Measurements from ENCODE around the gene INPP5D. TPM values are rescaled to one million over a fixed set of nuclear protein-coding genes. Genes with fewer than 3 reads are reported as not detected.

The INPP5D gene
- total and polyA plus RNA-seq, 2 of the 13 experiments (the other 11 are each of a cell fraction or from before 2014, with no cell fraction given) = 16.7 to 18.0 TPM

DNA sequence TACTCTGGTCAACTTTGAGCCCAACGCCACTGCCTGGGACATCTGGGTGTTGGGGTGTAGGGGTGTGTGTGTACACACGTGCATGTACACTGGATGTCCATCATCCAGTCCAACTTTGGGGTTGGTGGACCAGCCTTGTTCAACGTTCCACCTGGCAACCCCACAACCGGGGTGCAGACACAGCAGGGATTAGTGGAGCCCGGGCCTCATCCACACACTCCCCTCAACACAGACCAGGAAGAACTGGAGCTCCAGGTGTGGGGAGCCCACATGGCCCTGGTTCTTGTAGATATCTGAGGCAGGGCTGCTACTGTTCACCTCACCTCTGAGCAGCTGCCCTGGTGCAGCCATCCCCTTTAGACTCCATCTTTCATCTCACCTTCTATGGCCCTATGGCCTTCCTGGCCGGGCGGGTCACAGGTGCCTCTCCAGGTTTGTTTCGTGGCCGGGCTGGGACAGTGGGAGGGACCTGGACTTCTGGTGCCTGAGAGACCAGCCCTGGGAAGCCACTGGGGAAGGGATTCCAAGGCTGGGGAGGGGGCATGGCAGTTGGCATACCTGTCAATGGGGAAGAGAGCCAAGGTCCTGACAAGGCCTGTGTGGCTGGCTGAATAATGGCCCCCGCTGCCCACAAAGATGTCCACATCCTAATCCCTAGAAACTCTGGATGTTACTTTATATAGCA is 20.2 kb upstream of the INPP5D start:
- Histone ChIP-seq H3K27me3 (ENCODE audit: control insufficient read depth in 1 of 2, insufficient read depth in 2 of 2, low read length in 2 of 2) (peaks cover 3 to 48% of the 10 kb centered on the region in 2 experiments; a peak in 4 of 5 replicates), H2AFZ (ENCODE audit: low read length) (no peak overlapping the region), H4K20me1 (ENCODE audit: insufficient read depth, low read length) (no peaks in the 10 kb centered on the region), H3K9me3 (ENCODE audit: low read length) (no peaks in the 10 kb centered on the region), H3K79me2 (ENCODE audit: insufficient read depth, low read length) (no peaks in the 10 kb centered on the region), H3K4me3 (replicated peaks in 1 of 3; ENCODE audit: insufficient read depth in 1 of 3, low read depth in 2 of 3, low read length in 3 of 3) (no peak overlapping the region), H3K27ac (ENCODE audit: extremely low read length, insufficient read depth, low read length) (no peak overlapping the region), H3K4me2 (ENCODE audit: low read depth, low read length) (no peak overlapping the region), H3K4me1 (ENCODE audit: insufficient read depth, low read length) (0 out of 2 replicates have a peak, but pooled peaks cover 7% of the 10 kb centered on the region), H3K9ac (ENCODE audit: insufficient read depth, low read depth, low read length) (no peak overlapping the region), H3K36me3 (replicated peaks in 1 of 2; ENCODE audit: control insufficient read depth in 1 of 2, insufficient read depth in 2 of 2, low read length in 2 of 2) (no peaks in the 10 kb centered on the region)
- DNase-seq (ENCODE audit: low spot score) (no peak), ATAC-seq (no peak; the same call in 2 of the 3 replicates), FAIRE-seq (no peak)
- no TSS peak for BruUV-seq (replicated peaks)
- intact Hi-C loops (cut with micrococcal nuclease; ENCODE audit: unreplicated experiment) = no loop called here
- in situ Hi-C loops (cut with HindIII; ENCODE audit: extremely low pct_ligation_motif_present, low pct_unique_long_range_greater_than_20kb) = no loop called here
- CTCF ChIA-PET (ENCODE audit: low intra/inter-chr PET ratio, low total read pairs) = no interaction called here
- POLR2A ChIA-PET = no interaction called here
- WGBS (ENCODE audit: low lambda C conversion rate) = 41% methylated on average over 10 of the region's 10 CpGs
- TF ChIP-seq, protein P1, sequence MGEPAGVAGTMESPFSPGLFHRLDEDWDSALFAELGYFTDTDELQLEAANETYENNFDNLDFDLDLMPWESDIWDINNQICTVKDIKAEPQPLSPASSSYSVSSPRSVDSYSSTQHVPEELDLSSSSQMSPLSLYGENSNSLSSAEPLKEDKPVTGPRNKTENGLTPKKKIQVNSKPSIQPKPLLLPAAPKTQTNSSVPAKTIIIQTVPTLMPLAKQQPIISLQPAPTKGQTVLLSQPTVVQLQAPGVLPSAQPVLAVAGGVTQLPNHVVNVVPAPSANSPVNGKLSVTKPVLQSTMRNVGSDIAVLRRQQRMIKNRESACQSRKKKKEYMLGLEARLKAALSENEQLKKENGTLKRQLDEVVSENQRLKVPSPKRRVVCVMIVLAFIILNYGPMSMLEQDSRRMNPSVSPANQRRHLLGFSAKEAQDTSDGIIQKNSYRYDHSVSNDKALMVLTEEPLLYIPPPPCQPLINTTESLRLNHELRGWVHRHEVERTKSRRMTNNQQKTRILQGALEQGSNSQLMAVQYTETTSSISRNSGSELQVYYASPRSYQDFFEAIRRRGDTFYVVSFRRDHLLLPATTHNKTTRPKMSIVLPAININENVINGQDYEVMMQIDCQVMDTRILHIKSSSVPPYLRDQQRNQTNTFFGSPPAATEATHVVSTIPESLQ (CRISPR knock-in tag; conservative IDR thresholded peaks at IDR 0.05) = no peak
- TF ChIP-seq, protein P2, sequence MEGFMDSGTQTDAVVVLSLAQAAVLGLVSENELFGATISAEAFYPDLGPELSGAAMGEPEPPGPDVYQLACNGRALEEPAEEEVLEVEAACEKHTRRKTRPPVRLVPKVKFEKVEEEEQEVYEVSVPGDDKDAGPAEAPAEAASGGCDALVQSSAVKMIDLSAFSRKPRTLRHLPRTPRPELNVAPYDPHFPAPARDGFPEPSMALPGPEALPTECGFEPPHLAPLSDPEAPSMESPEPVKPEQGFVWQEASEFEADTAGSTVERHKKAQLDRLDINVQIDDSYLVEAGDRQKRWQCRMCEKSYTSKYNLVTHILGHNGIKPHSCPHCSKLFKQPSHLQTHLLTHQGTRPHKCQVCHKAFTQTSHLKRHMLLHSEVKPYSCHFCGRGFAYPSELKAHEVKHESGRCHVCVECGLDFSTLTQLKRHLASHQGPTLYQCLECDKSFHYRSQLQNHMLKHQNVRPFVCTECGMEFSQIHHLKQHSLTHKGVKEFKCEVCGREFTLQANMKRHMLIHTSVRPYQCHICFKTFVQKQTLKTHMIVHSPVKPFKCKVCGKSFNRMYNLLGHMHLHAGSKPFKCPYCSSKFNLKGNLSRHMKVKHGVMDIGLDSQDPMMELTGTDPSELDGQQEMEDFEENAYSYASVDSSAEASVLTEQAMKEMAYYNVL (CRISPR knock-in tag; IDR thresholded peaks at IDR 0.05; ENCODE audit: borderline replicate concordance) = no peak
- TF ChIP-seq HMG20A (CRISPR knock-in tag; IDR thresholded peaks at IDR 0.05; ENCODE audit: borderline replicate concordance) (no peak), ZNF441 (CRISPR knock-in tag; IDR thresholded peaks at IDR 0.05; ENCODE audit: borderline replicate concordance) (no peak), KLF15 (CRISPR knock-in tag; IDR thresholded peaks at IDR 0.05; ENCODE audit: borderline replicate concordance) (no peak), RBM22 (optimal IDR thresholded peaks at IDR 0.05; ENCODE audit: low read length) (no peak), SKI (IDR thresholded peaks at IDR 0.05; ENCODE audit: partially characterized antibody) (no peak), U2AF2 (IDR thresholded peaks at IDR 0.05; ENCODE audit: low read depth, low read length) (no peak), ZFP36 (IDR thresholded peaks at IDR 0.05; ENCODE audit: borderline replicate concordance, low read depth, low read length, partially characterized antibody) (no peak), SMARCC2 (IDR thresholded peaks at IDR 0.05) (no peak), EEA1 (CRISPR knock-in tag; IDR thresholded peaks at IDR 0.05; ENCODE audit: borderline replicate concordance) (no peak), ZNF350 (CRISPR knock-in tag; IDR thresholded peaks at IDR 0.05; ENCODE audit: borderline replicate concordance, low read depth) (no peak), ZNF468 (CRISPR knock-in tag; IDR thresholded peaks at IDR 0.05) (no peak), ZSCAN31 (CRISPR knock-in tag; IDR thresholded peaks at IDR 0.05; ENCODE audit: low read depth) (no peak), RBFOX2 (IDR thresholded peaks at IDR 0.05; ENCODE audit: low read depth, low read length) (no peak), ZNF180 (CRISPR knock-in tag; IDR thresholded peaks at IDR 0.05; ENCODE audit: borderline replicate concordance, low read depth) (no peak)
- TF ChIP-seq, protein P3, sequence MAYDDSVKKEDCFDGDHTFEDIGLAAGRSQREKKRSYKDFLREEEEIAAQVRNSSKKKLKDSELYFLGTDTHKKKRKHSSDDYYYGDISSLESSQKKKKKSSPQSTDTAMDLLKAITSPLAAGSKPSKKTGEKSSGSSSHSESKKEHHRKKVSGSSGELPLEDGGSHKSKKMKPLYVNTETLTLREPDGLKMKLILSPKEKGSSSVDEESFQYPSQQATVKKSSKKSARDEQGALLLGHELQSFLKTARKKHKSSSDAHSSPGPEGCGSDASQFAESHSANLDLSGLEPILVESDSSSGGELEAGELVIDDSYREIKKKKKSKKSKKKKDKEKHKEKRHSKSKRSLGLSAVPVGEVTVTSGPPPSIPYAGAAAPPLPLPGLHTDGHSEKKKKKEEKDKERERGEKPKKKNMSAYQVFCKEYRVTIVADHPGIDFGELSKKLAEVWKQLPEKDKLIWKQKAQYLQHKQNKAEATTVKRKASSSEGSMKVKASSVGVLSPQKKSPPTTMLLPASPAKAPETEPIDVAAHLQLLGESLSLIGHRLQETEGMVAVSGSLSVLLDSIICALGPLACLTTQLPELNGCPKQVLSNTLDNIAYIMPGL (CRISPR knock-in tag; IDR thresholded peaks at IDR 0.05; ENCODE audit: borderline replicate concordance in 1 of 2, low read depth in 1 of 2) = no peak
- TF ChIP-seq, protein P4, sequence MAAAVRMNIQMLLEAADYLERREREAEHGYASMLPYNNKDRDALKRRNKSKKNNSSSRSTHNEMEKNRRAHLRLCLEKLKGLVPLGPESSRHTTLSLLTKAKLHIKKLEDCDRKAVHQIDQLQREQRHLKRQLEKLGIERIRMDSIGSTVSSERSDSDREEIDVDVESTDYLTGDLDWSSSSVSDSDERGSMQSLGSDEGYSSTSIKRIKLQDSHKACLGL (CRISPR knock-in tag; IDR thresholded peaks at IDR 0.05) = no peak
